B cell (primary cell): Measurements from ENCODE around the gene DIS3L2.

Source experiments
- EZH2 ChIP-seq: IDR thresholded peaks from 2 replicates; pipeline ENCODE4 v1.6.1; 2012; ENCODE audit warnings: borderline replicate concordance, low read depth, mild to moderate bottlenecking, moderate library complexity, low read length; ENCODE audit not compliant: insufficient read depth, poor library complexity, severe bottlenecking
- TF ChIP-seq, protein P1 (sequence below): fragments of 200-600 bp; IDR thresholded peaks from one replicate; pipeline ENCODE4 v1.8.0; 2022; ENCODE audit warnings: antibody characterized with exemption, mild to moderate bottlenecking

DNA sequence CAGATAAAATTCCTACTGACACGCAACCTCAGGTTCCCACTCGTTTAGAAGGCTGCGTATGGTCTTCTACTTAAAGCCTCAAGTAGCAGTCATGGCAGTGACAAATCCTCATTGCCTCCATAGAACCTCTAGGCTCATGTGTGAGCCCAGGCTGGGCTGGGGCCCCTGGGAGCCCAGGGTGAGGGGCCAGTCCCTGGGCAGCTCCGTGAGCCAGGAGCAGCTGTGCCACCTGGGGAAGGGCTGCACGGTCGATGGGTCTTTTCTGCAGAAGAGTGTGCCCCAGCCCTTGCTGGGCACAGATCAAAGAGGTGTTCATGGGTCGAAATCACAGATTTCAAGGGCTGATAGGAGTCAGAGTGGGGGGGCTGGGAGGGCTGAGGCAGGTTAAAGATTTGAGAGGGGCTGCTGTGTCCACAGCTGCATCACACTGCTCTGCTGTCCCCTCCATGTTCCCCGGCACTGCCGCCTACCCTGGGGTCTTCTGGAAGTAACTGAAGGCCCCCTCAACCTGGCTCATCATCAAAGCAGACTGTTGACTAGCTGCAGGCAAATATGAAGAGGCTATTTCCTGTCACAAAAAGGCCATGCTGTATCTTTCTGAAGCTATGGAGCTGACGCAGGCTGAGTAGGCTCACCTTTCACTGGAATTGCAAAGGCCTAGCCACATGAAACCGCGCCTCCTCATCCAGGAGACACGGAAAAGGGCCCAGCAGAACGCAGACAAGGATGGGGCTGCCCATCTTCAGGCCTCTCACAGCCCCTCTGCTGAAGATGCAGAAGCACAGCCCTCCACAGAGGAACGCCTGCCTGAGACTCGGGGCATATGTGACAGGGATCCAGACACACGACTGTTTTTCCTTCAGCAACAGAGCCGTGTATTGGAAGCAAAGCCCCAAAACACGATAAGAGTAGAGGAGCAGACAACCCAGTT lies 381.4 kb downstream of the DIS3L2 start:
- TF ChIP-seq, protein P1, sequence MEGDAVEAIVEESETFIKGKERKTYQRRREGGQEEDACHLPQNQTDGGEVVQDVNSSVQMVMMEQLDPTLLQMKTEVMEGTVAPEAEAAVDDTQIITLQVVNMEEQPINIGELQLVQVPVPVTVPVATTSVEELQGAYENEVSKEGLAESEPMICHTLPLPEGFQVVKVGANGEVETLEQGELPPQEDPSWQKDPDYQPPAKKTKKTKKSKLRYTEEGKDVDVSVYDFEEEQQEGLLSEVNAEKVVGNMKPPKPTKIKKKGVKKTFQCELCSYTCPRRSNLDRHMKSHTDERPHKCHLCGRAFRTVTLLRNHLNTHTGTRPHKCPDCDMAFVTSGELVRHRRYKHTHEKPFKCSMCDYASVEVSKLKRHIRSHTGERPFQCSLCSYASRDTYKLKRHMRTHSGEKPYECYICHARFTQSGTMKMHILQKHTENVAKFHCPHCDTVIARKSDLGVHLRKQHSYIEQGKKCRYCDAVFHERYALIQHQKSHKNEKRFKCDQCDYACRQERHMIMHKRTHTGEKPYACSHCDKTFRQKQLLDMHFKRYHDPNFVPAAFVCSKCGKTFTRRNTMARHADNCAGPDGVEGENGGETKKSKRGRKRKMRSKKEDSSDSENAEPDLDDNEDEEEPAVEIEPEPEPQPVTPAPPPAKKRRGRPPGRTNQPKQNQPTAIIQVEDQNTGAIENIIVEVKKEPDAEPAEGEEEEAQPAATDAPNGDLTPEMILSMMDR = no peak
- TF ChIP-seq EZH2 = no peak
